ENCODE data around the gene SFTPA1.

DNA sequence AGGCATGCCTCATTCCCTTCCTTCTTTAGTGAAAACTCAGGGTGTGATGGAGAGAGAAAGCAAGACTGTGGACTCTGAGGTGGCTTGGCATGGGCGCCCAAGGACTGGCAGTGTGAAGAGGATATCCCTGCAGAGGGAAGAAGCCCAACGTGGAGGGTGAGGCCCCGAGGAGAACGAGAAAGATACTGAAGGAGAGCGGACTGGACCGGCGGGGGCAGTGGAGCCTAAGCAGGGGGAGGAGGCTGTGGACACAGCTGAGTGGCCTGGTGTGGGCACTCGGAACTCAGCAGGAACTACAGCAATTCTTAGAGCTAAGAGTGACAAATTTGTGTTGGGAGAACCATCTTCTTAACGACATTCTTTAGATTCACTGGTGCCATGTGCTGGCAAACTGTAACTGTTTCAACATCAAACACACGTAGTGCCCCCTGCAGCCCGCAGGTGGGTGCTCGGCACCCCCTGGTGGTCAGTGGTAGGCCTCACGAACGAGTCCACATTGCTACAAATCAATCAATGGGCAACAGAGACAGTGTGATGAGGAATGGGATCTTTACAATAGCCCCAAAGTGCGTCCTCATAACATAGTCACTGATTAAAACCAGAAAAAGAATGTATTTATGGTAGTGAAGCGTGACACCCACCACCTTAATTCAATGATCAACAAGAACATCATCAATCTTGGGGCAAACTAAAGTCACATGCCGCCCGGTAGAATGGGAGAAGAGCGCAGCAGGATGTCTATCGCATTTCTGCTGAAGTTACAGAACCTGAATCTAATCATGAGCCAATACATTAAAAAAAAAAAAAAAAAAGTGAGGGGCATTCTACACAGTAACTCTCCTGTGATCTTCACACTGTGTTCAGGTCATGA lies 2.0 kb upstream of the SFTPA1 start:
- TF ChIP-seq POLR2AphosphoS5 (IDR thresholded peaks at IDR 0.05) (no peak), POLR2A (IDR thresholded peaks at IDR 0.05) (no peak)
- TF ChIP-seq, protein P1, sequence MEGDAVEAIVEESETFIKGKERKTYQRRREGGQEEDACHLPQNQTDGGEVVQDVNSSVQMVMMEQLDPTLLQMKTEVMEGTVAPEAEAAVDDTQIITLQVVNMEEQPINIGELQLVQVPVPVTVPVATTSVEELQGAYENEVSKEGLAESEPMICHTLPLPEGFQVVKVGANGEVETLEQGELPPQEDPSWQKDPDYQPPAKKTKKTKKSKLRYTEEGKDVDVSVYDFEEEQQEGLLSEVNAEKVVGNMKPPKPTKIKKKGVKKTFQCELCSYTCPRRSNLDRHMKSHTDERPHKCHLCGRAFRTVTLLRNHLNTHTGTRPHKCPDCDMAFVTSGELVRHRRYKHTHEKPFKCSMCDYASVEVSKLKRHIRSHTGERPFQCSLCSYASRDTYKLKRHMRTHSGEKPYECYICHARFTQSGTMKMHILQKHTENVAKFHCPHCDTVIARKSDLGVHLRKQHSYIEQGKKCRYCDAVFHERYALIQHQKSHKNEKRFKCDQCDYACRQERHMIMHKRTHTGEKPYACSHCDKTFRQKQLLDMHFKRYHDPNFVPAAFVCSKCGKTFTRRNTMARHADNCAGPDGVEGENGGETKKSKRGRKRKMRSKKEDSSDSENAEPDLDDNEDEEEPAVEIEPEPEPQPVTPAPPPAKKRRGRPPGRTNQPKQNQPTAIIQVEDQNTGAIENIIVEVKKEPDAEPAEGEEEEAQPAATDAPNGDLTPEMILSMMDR (IDR thresholded peaks at IDR 0.05) = peak; percentile 21 to 79 (median 52)
